K562 (cell line): ENCODE measurements around the gene FGF11. TPM values are rescaled to one million over a fixed set of nuclear protein-coding genes. Genes with fewer than 3 reads are reported as not detected.

Experiments
- ADNP ChIP-seq: fragments of 200-800 bp; sonication (Bioruptor generic); IDR thresholded peaks from 2 replicates; pipeline ENCODE4 v1.6.1; 2016; ENCODE audit warnings: missing genetic modification characterization, missing compliant biosample characterization
- CBFA2T2 ChIP-seq: fragments of 450-650 bp; conservative IDR thresholded peaks from 2 replicates; pipeline ENCODE4 v1.6.1; 2017; ENCODE audit warnings: mild to moderate bottlenecking
- CEBPG ChIP-seq, 3 experiments: fragments of 200-800 bp in 1 of 3; sonication (Bioruptor generic) in 1 of 3; sonication (generic) in 1 of 3; formaldehyde crosslinking in 1 of 3; IDR thresholded peaks in 2 of 3; conservative IDR thresholded peaks in 1 of 3; 2 replicates each; pipeline versions ENCODE4 v1.6.1 to v1.8.0; 2016 to 2022; ENCODE audit warnings: missing compliant biosample characterization in 2 of 3, missing genetic modification characterization in 2 of 3, mild to moderate bottlenecking in 1 of 3, missing genetic modification reagents in 1 of 3
- CREM ChIP-seq: IDR thresholded peaks from 2 replicates; pipeline ENCODE4 v1.6.1; 2014; ENCODE audit warnings: antibody characterized with exemption, low read depth
- ELF2 ChIP-seq: fragments of 250-450 bp; sonication (Bioruptor Pico); IDR thresholded peaks from 2 replicates; pipeline ENCODE4 v1.5.0; 2021; ENCODE audit warnings: mild to moderate bottlenecking
- EP300 ChIP-seq: IDR thresholded peaks from 2 replicates; pipeline ENCODE4 v1.6.1; 2012; ENCODE audit warnings: low read length, improper control_type of control experiment
- GATA2 ChIP-seq: sonication (generic); formaldehyde crosslinking; IDR thresholded peaks from 2 replicates; pipeline ENCODE4 v1.4.0; 2020; ENCODE audit warnings: mild to moderate bottlenecking, missing genetic modification reagents
- HNRNPH1 ChIP-seq: fragments of 200-400 bp; formaldehyde crosslinking; optimal IDR thresholded peaks from 2 replicates; pipeline ENCODE3; 2017; ENCODE audit warnings: low read depth, mild to moderate bottlenecking, low read length, moderate library complexity
- HNRNPK ChIP-seq: fragments of 200-400 bp; formaldehyde crosslinking; IDR thresholded peaks from one replicate; pipeline ENCODE4 v1.6.1; 2018; ENCODE audit warnings: mild to moderate bottlenecking, low read depth, low read length; ENCODE audit not compliant: poor library complexity, severe bottlenecking
- LEF1 ChIP-seq: fragments of 450-650 bp; IDR thresholded peaks from 2 replicates; pipeline ENCODE4 v1.6.1; 2016; ENCODE audit warnings: mild to moderate bottlenecking
- MXI1 ChIP-seq: IDR thresholded peaks from 2 replicates; pipeline ENCODE4 v1.6.1; 2011; ENCODE audit warnings: low read depth, mild to moderate bottlenecking, improper control_type of control experiment, low read length
- NCOA4 ChIP-seq: fragments of 450-650 bp; IDR thresholded peaks from 2 replicates; pipeline ENCODE4 v1.6.1; 2018; ENCODE audit warnings: mild to moderate bottlenecking; ENCODE audit not compliant: partially characterized antibody
- POLR2B ChIP-seq: fragments of 450-650 bp; IDR thresholded peaks from 2 replicates; pipeline ENCODE4 v1.6.1; 2018; ENCODE audit warnings: low read depth; ENCODE audit not compliant: partially characterized antibody
- SIRT6 ChIP-seq: IDR thresholded peaks from one replicate; pipeline ENCODE4 v1.6.1; 2012; ENCODE audit warnings: low read depth, mild to moderate bottlenecking, control low read depth, inconsistent platforms, low read length, moderate library complexity
- ZFP30 ChIP-seq: fragments of 250-450 bp; sonication (Bioruptor Pico); IDR thresholded peaks from 2 replicates; pipeline ENCODE4 v1.8.0; 2022; ENCODE audit warnings: moderate library complexity, mild to moderate bottlenecking, inconsistent platforms, borderline replicate concordance
- ZNF184 ChIP-seq: sonication (generic); formaldehyde crosslinking; IDR thresholded peaks from 2 replicates; pipeline ENCODE4 v1.5.0; 2020; ENCODE audit warnings: missing genetic modification reagents
- ZNF354B ChIP-seq: fragments of 250-450 bp; sonication (Bioruptor Pico); IDR thresholded peaks from 2 replicates; pipeline ENCODE4 v1.4.0; 2020
- ZNF778 ChIP-seq: fragments of 450-650 bp; formaldehyde crosslinking; IDR thresholded peaks from 2 replicates; pipeline ENCODE4 v1.4.0; 2020; ENCODE audit warnings: mild to moderate bottlenecking, moderate library complexity
- polyA plus RNA-seq, 8 experiments: library from polyadenylated mRNA; depleted of rRNA in 4 of 8; stranded (reverse) in 5 of 8; unstranded in 3 of 8; fragments of >200 nt; fragmentation: Nextera tagmentation in 2 of 8; fragmentation: Illumina TruSeq in 1 of 8; extraction: Ambion mirVana in 2 of 8; extraction: Trizol in 1 of 8; gene quantifications; 2 replicates each; pipeline versions ENCODE4 v1.2.1 to v1.2.3, GENCODE V29; 2011 to 2014; ENCODE audit warnings: inconsistent platforms in 1 of 8, missing spikeins in 1 of 8
- total RNA-seq, 7 experiments: library from RNA; depleted of rRNA in 6 of 7; stranded (reverse); fragments of >200 nt in 6 of 7; fragmentation: Illumina TruSeq in 2 of 7; extraction: Trizol in 2 of 7; gene quantifications; 2 replicates each; pipeline versions ENCODE4 v1.2.1 to v1.2.3, GENCODE V29; 2011 to 2021; ENCODE audit warnings: low replicate concordance in 1 of 7
- TF ChIP-seq, protein P1 (sequence below): fragments of 450-650 bp; formaldehyde crosslinking; IDR thresholded peaks from 2 replicates; pipeline ENCODE4 v1.4.0; 2022; ENCODE audit warnings: mild to moderate bottlenecking, moderate library complexity
- TF ChIP-seq, protein P2 (sequence below): fragments of 250-450 bp; sonication (Bioruptor Pico); IDR thresholded peaks from 2 replicates; pipeline ENCODE4 v1.4.0; 2020; ENCODE audit warnings: mild to moderate bottlenecking, moderate library complexity
- TF ChIP-seq, protein P3 (sequence below): fragments of 200-800 bp; sonication (Bioruptor generic); IDR thresholded peaks from 2 replicates; pipeline ENCODE4 v1.6.1; 2017; ENCODE audit warnings: missing genetic modification characterization, missing compliant biosample characterization
- TF ChIP-seq, protein P4 (sequence below): IDR thresholded peaks from 3 replicates; pipeline ENCODE4 v1.6.1; 2011; ENCODE audit warnings: borderline replicate concordance, mild to moderate bottlenecking; ENCODE audit not compliant: insufficient read length, insufficient read depth

Gene FGF11
- total and polyA plus RNA-seq, 9 of the 15 experiments (the other 6 are each of a cell fraction or from before 2014, with no cell fraction given), result 1.2 to 7.5 (median 3.0) TPM

DNA sequence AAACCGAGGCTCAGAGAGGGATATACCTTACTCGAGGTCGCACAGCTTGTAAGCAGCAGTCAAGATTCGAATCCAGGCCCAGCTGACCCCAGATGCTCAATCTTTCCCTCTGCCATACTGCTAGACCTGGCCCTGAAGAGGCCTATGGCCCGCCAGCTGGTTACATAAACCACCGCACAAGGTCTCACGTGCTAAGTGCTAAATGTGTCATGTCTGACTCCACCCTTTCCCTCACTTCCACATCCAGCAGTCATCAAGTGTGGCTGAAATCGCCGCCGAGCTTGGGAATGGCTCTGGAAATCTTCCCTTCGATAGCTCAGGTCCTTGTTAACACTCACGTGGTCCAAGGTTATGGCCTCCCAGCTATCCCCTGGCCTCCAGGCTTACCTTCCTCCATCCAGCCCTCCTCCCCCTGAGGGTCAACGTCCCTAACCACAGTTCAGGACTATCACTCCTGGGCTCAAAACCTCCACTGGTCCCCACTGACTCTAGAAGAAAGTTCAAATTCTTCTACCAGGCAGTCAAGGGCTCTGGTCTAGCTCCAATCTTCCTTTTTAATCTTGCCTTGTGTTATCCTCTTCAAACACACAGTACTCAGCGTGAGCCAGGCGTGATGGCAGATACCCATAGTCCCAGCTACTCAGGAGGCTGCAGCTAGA, 36.6 kb downstream of the FGF11 start (continued):
- TF ChIP-seq ELF2 (no peak), ZFP30 (CRISPR knock-in tag) (no peak), ZNF354B (CRISPR knock-in tag) (no peak), HNRNPK (no peak), CEBPG (CRISPR knock-in tag; IDR thresholded peaks at IDR 0.05) (no peak), CEBPG (tag; conservative IDR thresholded peaks at IDR 0.05 in 1 of 2, IDR thresholded peaks at IDR 0.05 in 1 of 2) (no peak), EP300 (peak; percentile 54; the same call in 1 of the 2 replicates), MXI1 (no peak), NCOA4 (no peak), CBFA2T2 (peak; percentile 68), LEF1 (peak; percentile 30), ADNP (tag) (peak; percentile 65; the same call in 1 of the 2 replicates), CREM (peak; percentile 32; the same call in 1 of the 2 replicates), ZNF184 (no peak), HNRNPH1 (no peak), SIRT6 (no peak), POLR2B (no peak), GATA2 (peak; percentile 85), ZNF778 (CRISPR knock-in tag) (no peak)
- TF ChIP-seq, protein P1, sequence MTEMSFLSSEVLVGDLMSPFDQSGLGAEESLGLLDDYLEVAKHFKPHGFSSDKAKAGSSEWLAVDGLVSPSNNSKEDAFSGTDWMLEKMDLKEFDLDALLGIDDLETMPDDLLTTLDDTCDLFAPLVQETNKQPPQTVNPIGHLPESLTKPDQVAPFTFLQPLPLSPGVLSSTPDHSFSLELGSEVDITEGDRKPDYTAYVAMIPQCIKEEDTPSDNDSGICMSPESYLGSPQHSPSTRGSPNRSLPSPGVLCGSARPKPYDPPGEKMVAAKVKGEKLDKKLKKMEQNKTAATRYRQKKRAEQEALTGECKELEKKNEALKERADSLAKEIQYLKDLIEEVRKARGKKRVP, result no peak
- TF ChIP-seq, protein P2, sequence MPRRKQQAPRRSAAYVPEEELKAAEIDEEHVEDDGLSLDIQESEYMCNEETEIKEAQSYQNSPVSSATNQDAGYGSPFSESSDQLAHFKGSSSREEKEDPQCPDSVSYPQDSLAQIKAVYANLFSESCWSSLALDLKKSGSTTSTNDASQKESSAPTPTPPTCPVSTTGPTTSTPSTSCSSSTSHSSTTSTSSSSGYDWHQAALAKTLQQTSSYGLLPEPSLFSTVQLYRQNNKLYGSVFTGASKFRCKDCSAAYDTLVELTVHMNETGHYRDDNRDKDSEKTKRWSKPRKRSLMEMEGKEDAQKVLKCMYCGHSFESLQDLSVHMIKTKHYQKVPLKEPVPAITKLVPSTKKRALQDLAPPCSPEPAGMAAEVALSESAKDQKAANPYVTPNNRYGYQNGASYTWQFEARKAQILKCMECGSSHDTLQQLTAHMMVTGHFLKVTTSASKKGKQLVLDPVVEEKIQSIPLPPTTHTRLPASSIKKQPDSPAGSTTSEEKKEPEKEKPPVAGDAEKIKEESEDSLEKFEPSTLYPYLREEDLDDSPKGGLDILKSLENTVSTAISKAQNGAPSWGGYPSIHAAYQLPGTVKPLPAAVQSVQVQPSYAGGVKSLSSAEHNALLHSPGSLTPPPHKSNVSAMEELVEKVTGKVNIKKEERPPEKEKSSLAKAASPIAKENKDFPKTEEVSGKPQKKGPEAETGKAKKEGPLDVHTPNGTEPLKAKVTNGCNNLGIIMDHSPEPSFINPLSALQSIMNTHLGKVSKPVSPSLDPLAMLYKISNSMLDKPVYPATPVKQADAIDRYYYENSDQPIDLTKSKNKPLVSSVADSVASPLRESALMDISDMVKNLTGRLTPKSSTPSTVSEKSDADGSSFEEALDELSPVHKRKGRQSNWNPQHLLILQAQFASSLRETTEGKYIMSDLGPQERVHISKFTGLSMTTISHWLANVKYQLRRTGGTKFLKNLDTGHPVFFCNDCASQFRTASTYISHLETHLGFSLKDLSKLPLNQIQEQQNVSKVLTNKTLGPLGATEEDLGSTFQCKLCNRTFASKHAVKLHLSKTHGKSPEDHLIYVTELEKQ, result no peak
- TF ChIP-seq, protein P3, sequence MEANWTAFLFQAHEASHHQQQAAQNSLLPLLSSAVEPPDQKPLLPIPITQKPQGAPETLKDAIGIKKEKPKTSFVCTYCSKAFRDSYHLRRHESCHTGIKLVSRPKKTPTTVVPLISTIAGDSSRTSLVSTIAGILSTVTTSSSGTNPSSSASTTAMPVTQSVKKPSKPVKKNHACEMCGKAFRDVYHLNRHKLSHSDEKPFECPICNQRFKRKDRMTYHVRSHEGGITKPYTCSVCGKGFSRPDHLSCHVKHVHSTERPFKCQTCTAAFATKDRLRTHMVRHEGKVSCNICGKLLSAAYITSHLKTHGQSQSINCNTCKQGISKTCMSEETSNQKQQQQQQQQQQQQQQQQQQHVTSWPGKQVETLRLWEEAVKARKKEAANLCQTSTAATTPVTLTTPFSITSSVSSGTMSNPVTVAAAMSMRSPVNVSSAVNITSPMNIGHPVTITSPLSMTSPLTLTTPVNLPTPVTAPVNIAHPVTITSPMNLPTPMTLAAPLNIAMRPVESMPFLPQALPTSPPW, result peak; percentile 51
- TF ChIP-seq, protein P4, sequence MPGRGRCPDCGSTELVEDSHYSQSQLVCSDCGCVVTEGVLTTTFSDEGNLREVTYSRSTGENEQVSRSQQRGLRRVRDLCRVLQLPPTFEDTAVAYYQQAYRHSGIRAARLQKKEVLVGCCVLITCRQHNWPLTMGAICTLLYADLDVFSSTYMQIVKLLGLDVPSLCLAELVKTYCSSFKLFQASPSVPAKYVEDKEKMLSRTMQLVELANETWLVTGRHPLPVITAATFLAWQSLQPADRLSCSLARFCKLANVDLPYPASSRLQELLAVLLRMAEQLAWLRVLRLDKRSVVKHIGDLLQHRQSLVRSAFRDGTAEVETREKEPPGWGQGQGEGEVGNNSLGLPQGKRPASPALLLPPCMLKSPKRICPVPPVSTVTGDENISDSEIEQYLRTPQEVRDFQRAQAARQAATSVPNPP, result no peak
